ENCODE data around the gene PALD1.

Gene PALD1

DNA sequence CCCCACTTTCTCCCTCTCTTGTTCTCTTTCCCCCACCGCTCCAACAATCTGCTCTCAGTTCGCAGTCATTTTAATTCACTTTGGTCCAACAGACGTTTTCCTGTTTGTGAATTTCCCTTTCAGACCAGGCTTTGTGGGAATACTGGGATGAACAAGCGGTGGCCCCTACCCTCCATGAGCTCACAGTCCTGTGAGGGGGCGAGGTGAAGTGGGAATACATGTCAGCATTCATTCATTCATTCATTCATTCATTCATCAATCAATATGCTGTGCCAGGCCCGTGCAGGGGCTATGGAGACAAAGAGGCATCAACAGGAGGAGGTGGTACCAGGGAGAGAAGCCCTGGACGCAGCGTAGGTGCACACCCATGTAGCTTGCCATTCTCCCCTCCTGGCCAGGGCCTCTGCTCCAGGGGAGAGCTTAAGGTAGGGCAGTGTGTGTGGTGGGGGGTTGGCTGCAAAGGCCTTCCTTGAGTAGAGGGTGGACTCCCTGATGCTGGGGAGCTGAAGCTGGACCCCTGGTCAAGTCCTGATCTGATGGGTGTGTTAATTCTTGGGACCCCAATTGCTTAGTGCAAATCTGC, 107.9 kb downstream of the PALD1 start:
- no peak for FAIRE-seq

DNA sequence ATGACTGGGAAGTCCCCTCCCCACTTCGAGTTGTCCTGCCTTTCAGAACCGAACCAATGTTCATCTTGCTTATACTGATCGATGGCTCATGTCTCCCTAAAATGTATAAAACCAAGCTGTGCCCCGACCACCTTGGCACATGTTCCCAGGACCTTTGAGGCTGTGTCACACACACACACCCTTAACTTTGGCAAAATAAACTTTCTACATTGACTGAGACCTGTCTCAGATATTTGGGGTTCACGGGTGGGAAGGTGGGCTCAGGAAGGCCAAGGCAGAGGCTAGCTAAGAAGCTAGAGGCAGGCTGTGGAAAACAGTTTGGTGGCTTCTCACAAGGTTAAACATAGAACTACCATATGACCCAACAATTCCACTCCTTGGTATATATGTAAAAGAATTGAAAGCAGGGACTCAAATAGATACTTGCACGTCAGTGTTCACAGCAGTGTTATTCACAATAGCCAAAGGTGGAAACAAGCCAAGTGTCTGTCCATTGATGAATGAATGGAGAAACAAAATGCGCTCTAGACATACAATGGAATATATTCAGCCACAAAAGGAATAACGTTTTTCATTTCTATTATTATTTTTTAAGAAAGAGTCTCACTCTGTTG, 108.6 kb downstream of the PALD1 start:
- DNase-seq (ENCODE audit: insufficient read length, low spot score) = no peak
- no peak for FAIRE-seq

More for the DNA sequence above, 107.9 kb downstream of the PALD1 start:
- no peak for DNase-seq (ENCODE audit: insufficient read length, low spot score)

DNA sequence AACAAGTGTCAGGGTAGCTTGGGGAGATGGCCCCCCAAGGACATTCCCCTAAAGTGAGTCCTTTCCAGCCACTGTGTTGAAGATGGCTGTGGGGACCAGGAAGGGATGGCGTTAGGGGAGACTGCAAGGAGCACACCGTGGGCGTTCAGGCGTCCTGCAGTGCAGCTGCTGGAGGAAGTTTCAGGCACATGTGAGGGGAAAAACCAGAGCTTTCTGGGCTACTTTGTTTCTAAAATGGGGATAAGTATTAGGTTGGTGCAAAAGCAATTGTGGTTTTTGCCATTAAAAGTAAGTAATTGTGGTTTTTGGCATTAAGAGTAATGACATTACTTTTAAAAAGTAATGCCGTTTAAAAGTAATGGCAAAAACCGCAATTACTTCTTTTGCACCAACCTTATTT, 109.7 kb downstream of the PALD1 start:
- DNase-seq (ENCODE audit: insufficient read length, low spot score) = no peak

DNA sequence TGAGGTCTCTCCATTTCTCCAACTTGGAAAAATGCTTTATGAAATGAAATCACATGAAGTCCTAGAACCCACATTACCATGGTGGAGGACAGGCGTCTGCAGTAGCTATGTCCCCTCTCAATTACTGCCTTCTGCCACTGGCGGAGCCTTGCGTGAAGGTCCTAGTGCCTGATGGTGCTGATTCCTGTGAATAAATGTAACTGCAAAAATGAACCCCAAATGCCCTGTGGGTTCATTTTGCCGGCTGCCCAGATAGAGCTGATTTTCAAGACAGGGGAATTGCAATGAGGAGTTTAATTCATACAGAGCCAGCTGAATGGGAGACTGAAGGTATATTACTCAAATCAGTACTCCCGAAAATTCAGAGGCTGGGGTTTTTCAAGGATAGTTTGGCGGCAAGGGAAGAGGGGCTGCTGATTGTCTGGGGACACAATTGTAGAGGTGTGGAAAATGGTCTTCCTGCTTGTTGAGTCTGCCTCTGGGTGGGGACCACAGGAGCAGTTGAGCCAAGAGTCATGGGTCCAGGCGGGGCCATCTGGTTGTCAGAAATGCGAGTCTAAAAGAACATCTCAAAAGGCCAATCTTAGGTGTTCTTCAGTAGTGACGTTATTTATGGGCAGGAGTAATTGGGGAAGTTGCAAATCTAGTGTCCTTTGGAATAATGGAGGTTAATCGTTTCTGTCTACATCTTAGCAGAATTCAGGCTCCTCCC, 110.4 kb downstream of the PALD1 start:
- DNase-seq (ENCODE audit: insufficient read length, low spot score) (no peak), FAIRE-seq (no peak)

More for the DNA sequence above, 109.7 kb downstream of the PALD1 start:
- no peak for FAIRE-seq

DNA sequence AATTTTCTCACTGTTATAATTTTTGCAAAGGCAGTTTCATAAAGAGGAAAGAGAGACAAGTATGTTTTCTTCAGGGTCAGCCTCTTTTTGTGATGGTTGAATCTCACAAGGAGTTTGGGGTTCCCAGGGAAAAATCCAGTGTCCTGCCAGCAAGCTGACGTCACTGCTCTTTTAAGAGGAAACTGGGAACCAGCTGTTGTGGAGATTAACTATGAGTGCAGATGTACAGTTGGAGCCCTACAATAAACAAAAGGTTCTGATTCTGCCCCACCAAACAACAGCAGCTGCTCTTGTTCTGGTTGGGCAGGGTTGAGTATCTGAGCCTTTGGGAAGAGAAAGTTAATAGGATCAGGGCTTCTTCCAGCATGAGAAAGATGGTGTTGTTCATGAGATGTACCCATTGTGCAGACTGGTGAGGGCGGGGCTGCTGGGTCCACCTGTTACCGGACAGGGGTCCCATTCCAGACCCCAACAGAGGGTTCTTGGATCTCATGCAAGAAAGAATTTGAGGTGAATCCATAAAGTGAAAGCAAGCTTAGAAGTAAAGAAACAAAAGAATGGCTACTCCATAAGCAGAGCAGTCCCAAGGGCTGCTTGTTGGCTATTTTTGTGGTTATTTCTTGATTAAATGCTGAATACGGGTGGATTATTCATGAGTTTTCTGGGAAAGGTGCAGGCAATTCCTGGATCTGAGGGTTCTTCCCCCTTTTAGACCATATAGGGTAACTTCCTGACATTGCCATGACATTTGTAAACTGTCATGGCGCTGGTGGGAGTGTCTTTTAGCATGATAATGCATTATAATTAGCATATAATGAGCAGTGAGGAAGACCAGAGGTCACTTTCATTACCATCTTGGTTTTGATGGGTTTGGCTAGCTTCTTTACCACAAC, 111.4 kb downstream of the PALD1 start:
- DNase-seq (ENCODE audit: insufficient read length, low spot score) = no peak
- FAIRE-seq = no peak

DNA sequence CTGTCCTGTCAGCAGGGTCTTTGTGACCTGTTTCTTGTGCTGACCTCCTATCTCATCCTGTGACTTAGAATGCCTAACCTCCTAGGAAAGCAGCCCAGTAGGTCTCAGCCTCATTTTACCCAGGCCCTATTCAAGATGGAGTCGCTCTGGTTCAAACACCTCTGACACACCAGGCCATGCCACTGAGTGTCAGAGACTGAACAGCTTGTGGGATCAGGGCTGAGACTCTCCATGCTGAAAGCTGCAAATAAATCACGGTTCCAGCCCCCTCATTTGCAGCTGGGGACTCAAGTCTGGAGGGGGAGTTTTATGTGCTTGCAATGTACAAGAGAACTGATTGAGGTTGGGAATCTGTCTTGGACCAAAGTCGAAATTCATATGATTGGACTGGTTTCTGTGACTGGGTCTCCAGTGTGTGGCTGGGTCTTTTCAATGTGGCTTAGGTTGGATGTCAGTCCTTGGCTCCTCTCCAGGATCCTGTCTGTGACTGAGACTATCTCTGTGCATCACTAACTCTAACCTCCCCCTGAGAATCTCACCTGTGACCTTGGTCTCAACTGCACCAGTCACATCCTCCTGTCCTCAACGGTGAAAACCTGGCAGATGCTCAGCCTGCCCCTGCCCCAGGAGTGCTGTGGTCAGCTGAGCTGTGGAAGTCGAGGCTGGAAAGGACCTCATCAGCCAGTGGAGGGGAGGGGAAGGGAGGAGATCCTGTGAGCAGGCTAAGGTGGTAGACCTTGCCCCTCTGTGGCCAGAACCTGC, 112.3 kb downstream of the PALD1 start:
- no peak for DNase-seq (ENCODE audit: insufficient read length, low spot score)

DNA sequence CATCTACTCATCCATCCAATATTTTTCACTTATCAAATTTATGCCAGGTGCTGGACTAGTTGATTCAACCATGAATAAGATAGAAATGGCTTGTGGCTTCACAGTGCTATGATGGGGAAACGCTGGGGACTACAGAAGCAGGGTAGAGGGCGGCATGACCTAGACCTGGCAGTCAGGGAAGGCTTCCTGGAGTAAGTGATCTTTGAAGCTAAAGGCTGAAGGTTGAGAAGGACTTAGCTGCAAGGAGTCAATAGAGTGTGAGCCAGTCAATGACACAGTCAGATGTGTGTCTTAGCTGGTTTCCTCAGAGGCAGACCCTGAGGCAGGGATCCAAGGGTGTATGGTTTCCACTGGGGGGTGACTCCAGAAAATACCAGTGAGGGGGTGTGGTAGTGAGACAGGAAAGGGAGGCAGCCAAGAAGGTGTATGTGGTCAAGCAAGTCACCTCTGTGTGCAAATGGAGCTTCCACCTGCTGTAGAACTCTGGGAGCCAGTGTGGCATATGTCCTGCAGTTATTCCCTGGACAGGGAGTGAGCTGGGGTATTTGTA, 113.7 kb downstream of the PALD1 start:
- FAIRE-seq (no peak), DNase-seq (ENCODE audit: insufficient read length, low spot score) (no peak)

More for the DNA sequence above, 112.3 kb downstream of the PALD1 start:
- FAIRE-seq = no peak

DNA sequence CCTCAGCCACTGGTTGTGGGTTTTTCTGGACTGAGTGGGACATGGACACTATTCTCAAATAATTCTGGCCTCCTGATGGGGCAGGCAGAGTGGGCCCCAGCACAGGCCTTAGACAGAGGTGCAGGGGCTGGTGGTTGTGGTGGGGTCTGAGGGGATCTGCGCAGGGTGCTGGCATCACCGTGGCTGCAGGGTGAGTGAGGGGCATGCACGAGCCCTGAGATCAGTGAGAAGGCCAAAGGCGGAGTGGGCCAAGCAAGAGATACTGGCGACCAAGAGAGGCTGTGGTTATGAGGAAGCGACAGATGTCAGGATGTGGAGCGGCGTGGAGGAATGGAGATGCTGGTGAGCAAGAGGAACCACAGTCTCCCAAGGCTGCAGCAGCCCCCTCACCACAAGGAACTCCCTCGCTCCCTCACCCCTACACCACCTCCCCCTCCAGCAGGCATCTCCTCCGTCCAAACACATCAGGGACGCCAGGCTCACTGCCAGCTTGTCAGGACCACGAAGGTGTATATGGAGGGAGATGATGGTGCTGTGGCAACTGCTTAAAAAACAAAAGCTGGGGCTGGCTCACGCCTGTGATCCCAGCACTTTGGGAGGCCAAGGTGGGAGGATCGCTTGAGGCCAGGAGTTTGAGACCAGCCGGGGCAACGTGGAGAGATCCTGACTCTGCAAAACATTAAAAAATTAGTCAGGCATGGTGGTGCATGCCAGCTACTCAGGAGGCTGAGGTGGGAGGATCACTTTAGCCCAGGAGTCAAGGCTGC, 114.4 kb downstream of the PALD1 start:
- DNase-seq (ENCODE audit: insufficient read length, low spot score) (no peak), FAIRE-seq (no peak)

DNA sequence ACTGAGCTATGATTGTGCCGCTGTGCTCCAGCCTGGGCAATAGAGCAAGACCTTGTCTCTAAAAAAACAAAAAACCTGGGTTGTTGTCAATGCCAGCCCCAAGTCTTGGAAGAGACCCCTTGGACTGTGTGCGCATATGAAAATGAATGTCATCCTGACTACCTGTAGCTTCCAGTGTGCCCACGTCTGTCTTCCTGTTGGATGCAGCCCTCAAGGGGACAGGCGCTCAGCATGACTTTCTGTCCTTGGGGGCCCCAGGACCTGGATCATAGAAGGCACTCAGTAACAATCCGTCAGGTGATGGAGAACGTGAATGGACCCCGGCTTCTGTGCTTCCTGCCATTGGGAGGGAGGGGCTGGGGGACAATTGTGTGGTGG, 114.9 kb downstream of the PALD1 start:
- no peak for DNase-seq (ENCODE audit: insufficient read length, low spot score)
- FAIRE-seq = no peak

DNA sequence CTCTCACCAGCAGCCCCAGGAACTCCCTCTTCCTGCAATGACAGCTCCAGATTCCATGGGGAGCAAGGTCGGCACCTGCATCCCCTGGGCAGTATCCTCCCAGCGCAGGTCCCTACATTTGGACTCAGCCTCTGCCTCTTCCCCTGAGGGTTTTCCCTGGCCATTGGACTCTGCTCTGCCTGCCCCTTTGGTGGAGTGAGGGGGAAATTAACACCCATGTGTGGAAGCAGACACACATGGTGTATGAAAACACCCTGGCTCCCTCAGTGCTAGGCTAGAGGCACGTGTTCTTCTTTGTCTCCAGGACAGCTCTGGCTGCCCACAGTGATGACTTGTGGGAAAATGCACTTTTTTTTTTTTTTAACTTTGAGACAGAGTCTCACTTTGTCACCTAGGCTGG, 115.6 kb downstream of the PALD1 start:
- DNase-seq (ENCODE audit: insufficient read length, low spot score) (no peak), FAIRE-seq (no peak)

DNA sequence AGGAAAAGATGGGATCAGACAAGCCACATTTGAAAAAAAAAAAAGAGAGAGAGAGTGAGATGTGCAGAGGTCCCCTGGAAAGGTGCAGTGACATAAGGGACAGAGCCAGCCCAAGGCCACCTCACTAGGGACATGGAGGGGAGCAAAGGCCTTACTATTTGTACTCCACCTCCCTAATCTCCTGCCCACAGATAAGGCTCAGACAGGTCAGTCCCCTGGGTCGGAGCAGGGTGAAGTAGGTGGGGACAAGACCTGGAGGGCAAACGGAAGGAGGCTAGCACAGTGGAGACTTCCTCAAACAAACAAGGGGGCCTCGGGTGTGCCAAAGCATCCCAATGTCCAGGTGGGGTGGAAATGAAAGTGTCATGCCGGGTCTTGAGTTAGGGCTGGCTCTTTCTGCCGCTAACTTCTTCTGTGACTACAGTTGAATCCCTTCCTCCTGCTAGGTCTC, 117.0 kb downstream of the PALD1 start:
- no peak for DNase-seq (ENCODE audit: insufficient read length, low spot score)
- no peak for FAIRE-seq

DNA sequence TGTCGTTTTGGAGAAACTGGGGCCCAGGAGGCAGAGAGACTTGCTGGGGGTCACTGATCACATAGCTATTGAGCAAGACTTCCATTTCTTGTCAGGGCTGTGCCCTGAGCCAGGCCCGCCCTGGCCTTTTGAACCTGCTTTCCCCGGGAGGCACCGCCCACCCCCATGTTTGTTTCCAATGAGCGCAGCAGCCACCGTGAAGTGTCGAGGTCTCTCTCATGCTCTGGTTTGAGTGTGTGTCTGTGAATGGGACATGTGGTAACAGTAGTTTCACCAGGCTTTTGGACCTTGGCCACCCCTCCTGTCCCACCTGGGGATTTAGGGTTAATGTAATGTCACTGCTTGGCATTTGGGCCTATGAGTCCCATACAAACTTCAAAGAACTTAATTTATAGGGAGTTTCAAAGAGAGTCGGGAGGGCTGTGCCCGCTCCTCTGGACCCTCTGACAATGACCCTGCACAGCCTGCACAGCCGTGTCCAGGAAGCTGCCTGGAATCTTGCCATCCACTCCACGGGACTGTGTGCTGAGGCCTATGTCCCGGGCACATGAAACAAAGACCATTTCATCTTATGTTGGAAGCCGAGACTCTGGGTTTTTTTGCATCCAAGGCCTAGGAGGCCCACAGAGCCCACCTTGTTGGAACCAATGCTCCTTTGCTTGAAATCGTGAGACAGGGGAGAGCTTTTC, 117.7 kb downstream of the PALD1 start:
- no peak for FAIRE-seq
- DNase-seq (ENCODE audit: insufficient read length, low spot score) = no peak

DNA sequence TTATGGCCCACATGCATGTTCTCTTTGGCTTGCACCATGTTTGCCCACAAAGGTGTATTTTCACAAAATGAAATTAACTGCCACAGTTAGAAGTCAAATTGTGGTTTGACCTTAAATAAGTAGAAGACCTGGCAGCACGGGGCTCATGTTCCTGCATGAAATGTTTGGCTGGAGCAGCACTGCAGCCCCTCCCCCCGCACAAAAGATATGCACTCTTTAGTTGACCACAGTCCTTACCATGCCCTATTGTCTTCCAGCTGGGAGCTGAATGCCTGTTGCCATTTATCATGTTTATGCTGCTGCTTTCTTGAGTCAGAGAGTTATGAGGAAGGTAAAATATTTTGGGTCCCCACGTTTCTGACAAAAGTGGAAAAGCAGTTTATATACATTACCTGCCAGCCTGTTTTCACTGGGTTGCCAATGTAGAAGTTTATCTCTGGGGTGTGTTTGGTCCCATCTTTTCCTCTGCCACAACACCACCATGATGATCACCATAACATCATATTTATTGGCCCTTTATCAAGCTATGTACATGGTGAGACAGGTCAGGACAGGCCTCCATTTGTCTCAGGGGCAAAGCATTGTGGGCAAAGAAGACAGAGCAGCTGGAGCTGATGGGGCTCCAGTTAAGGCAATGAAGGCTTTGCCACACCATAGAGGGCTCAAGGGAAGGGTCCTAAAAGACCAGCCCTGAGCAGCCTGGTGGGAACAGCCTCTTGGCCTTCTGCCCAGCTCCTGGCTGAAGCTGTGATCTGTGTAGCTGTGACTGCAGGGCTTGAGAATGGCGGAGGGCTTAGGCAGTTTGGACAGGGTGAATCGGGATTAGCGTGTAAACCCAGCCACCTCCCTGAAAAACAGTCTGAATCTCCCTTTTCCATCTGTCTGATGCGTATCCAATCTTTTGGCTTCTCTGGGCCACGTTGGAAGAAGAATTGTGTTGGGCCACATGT, 118.6 kb downstream of the PALD1 start:
- DNase-seq (ENCODE audit: insufficient read length, low spot score) (no peak), FAIRE-seq (no peak)

DNA sequence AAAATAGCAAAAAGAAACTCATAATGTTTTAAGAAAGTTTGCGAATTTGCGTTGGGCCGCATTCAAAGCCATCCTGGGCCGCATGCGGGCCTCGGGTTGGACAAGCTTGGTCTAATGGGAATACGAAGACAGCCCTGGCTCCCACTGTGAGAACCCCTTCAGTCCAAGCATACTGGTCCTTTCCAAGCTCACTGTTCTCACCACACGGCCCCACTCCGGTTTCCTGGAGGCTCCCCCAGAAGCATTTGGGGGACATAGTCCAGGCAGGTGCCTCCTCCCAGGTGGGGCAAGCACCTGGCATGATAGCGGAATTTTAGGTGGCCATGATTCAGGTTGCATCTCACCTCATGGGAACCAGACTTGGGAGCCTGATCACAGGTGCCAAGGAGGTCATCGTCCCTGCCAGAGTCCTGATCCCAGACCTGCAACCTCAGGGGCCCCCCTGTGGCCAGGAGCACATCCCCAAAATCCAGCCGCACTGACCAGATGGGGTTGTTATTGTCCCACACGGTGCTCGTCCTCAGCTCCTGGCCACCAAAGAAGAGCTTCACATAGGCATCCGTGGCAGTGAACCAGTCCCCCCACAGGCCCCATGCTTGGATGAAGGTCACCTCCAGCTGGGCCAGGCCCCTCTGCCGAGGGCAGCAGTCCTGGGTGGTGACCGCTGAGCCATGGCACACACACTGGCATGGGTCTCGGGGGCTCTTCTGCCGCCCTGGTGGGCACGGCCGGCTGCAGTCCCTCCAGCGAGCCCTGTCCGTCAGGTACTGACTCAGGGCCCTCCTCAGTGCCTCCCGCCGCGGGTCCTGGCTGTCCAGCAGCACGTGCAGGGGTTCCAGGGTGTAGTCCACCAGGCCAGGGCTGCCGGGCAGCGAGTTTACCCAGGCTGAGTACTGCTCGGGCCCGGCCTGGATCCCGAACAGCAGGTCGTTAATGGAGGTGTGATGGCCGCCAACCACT, 119.6 kb downstream of the PALD1 start:
- DNase-seq (ENCODE audit: insufficient read length, low spot score) = no peak
- no peak for FAIRE-seq

DNA sequence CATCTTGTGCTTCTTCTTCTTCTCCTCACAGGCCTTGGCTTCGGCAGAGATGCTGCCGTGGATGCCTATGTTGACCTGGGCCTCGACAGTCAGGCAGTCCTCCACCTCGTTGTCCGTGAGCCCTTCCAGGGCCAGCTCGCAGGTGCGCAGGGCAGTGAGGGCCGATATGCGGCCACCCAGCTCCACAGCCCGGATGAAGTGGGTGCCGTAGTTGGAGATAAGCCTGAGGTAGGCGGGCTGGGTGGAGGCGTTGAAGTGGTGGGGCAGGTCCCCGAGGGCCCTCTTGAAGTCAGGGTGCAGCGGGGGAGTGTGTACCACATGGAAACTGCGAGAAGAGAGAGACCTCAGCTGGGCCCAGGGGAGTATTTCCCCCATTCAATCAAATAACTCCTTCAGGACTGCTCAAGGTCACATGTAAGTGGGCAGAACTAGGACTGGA, 120.3 kb downstream of the PALD1 start:
- no peak for DNase-seq (ENCODE audit: insufficient read length, low spot score)
- FAIRE-seq = no peak

DNA sequence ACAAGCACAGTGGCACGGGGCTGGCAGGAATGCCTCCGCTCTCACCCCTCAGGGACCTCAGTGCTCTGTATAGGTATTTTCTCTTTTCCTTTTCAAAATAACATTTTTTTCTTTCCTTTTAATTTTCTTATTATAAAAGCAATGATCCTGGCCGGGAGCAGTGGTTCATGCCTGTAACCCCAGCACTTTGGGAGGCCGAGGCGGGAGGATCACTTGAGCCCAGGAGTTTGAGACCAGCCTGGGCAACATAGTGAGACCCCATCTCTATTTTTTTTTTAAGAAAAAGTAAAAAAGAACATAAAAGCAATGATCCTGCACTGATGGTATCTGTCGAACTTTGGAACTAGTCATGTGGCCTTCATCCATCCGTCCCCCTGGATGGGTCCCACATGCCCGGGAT, 120.8 kb downstream of the PALD1 start:
- FAIRE-seq = no peak
- DNase-seq (ENCODE audit: insufficient read length, low spot score) = no peak

DNA sequence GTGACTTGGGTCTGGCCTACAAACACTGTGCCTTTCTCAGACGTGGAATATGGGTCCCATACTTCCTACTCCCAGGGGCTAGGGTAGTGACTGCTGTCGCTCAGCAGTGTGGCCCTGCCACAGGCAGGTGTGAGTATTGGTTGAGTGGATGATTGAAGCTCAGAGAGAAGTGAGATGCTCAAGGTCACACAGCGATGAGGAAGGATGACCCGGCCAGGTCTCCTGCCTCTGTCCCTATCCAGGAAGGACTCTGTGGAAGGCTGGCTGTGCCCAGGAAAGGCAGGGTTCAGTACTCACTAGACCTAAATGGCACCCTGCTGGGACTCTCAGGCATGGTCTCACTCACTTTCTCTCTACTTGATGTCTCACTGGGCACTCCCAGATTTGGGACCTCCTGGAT, 121.2 kb downstream of the PALD1 start:
- FAIRE-seq (no peak), DNase-seq (ENCODE audit: insufficient read length, low spot score) (no peak)

Measured in HTR-8/SVneo (cell line).